IMR-90 (cell line): ENCODE data around the gene CAPN2. TPM values are rescaled to one million over a fixed set of nuclear protein-coding genes. Genes with fewer than 3 reads are reported as not detected.
A peak's percentile ranks its signal among the peaks of the same experiment; 100 is the strongest.

ENCODE experiments used
- ATAC-seq: fragments of 200-7000 bp; cut with Tn5 transposase; 2 replicates; pipeline ENCODE4 v1.9.1; 2020; ENCODE audit warnings: low read depth, mild to moderate bottlenecking, moderate library complexity
- BruUV-seq: library from RNA; stranded (reverse); fragments of 400-500 nt; replicated peaks from 2 replicates; lab custom pipeline; 2021; lab: Mats Ljungman, UMichigan
- CTCF ChIA-PET: fragments of 300-600 bp; formaldehyde crosslinking; extraction: SDS; loops from one replicate; lab custom pipeline; 2021; ENCODE audit warnings: antibody characterized with exemption; lab: Yijun Ruan, JAX
- POLR2A ChIA-PET: fragments of 300-600 bp; sonication (Branson Sonifier 250); formaldehyde crosslinking; loops from one replicate; lab custom pipeline; 2022; ENCODE audit warnings: antibody characterized with exemption; ENCODE audit not compliant: unreplicated experiment; lab: Charles Lee
- DNase-seq: peaks from one replicate; pipeline ENCODE4 v3.0.0; 2013
- H2AFZ ChIP-seq: replicated peaks from 2 replicates; pipeline ENCODE3; 2013; ENCODE audit warnings: low read length, mild to moderate bottlenecking; ENCODE audit not compliant: poor library complexity
- H2AK5ac ChIP-seq: 2 replicates; pipeline ENCODE4 v1.6.1; 2013; ENCODE audit warnings: low read depth, low read length, inconsistent platforms
- H2AK9ac ChIP-seq: replicated peaks from 2 replicates; pipeline ENCODE3; 2013; ENCODE audit warnings: mild to moderate bottlenecking, low read depth, low read length, moderate library complexity; ENCODE audit not compliant: poor library complexity
- H2BK120ac ChIP-seq: 2 replicates; pipeline ENCODE4 v1.6.1; 2013; ENCODE audit warnings: low read depth, low read length, inconsistent platforms
- H2BK15ac ChIP-seq: 3 replicates; pipeline ENCODE4 v1.6.1; 2013; ENCODE audit warnings: low read depth, low read length, inconsistent platforms
- H2BK20ac ChIP-seq: 2 replicates; pipeline ENCODE4 v1.6.1; 2013; ENCODE audit warnings: low read depth, mild to moderate bottlenecking, inconsistent platforms, low read length, moderate library complexity
- H2BK5ac ChIP-seq: 2 replicates; pipeline ENCODE4 v1.6.1; 2013; ENCODE audit warnings: mild to moderate bottlenecking, low read depth, low read length, inconsistent platforms; ENCODE audit not compliant: poor library complexity, severe bottlenecking
- H3K14ac ChIP-seq: replicated peaks from 2 replicates; pipeline ENCODE4 v1.6.1; 2013; ENCODE audit warnings: low read depth, low read length, inconsistent platforms
- H3K18ac ChIP-seq: 2 replicates; pipeline ENCODE4 v1.6.1; 2013; ENCODE audit warnings: low read depth, low read length, control low read depth
- H3K23ac ChIP-seq: 2 replicates; pipeline ENCODE4 v1.6.1; 2013; ENCODE audit warnings: low read depth, low read length, inconsistent platforms
- H3K27ac ChIP-seq: 2 replicates; pipeline ENCODE4 v1.5.1; 2013; ENCODE audit warnings: mild to moderate bottlenecking, control low read depth, low read length; ENCODE audit not compliant: insufficient read depth
- H3K27me3 ChIP-seq: 2 replicates; pipeline ENCODE4 v1.6.1; 2013; ENCODE audit warnings: low read length; ENCODE audit not compliant: control insufficient read depth, insufficient read depth
- H3K36me3 ChIP-seq: 2 replicates; pipeline ENCODE4 v1.6.1; 2013; ENCODE audit warnings: low read length, mixed read lengths; ENCODE audit not compliant: control insufficient read depth, insufficient read depth
- H3K4ac ChIP-seq: 2 replicates; pipeline ENCODE4 v1.6.1; 2013; ENCODE audit warnings: low read depth, low read length, inconsistent platforms
- H3K4me1 ChIP-seq: 2 replicates; pipeline ENCODE4 v1.6.1; 2013; ENCODE audit warnings: low read length, mixed read lengths; ENCODE audit not compliant: control insufficient read depth, insufficient read depth
- H3K4me2 ChIP-seq: 2 replicates; pipeline ENCODE4 v1.6.1; 2013; ENCODE audit warnings: low read depth, mild to moderate bottlenecking, control low read depth, low read length, moderate library complexity
- H3K4me3 ChIP-seq: 2 replicates; pipeline ENCODE4 v1.5.1; 2013; ENCODE audit warnings: low read depth, mild to moderate bottlenecking, control low read depth, low read length, moderate library complexity; ENCODE audit not compliant: insufficient read depth
- H3K56ac ChIP-seq: 2 replicates; pipeline ENCODE4 v1.6.1; 2013; ENCODE audit warnings: low read length, inconsistent platforms; ENCODE audit not compliant: insufficient read depth; ENCODE audit errors: extremely low read depth
- H3K79me1 ChIP-seq, 2 experiments: 2 replicates each; pipeline ENCODE4 v1.6.1; 2013; ENCODE audit warnings: low read length in 2 of 2, inconsistent platforms in 1 of 2, low read depth in 1 of 2
- H3K9ac ChIP-seq: 2 replicates; pipeline ENCODE4 v1.6.1; 2013; ENCODE audit warnings: low read depth, low read length, control low read depth
- H3K9me1 ChIP-seq: 2 replicates; pipeline ENCODE4 v1.6.1; 2013; ENCODE audit warnings: low read length, inconsistent platforms; ENCODE audit not compliant: insufficient read depth
- H3K9me3 ChIP-seq: 2 replicates; pipeline ENCODE4 v1.6.1; 2013; ENCODE audit warnings: low read length; ENCODE audit not compliant: control insufficient read depth, insufficient read depth
- H4K20me1 ChIP-seq: 2 replicates; pipeline ENCODE4 v1.6.1; 2013; ENCODE audit warnings: low read length, inconsistent platforms; ENCODE audit not compliant: insufficient read depth
- H4K5ac ChIP-seq: 2 replicates; pipeline ENCODE4 v1.6.1; 2013; ENCODE audit warnings: mild to moderate bottlenecking, low read depth, low read length, control low read depth
- H4K8ac ChIP-seq, 2 experiments: 2 replicates each; pipeline ENCODE4 v1.6.1; 2013; ENCODE audit warnings: low read depth in 2 of 2, low read length in 2 of 2, control low read depth in 1 of 2, inconsistent platforms in 1 of 2
- H4K91ac ChIP-seq: 2 replicates; pipeline ENCODE4 v1.6.1; 2013; ENCODE audit warnings: low read depth, low read length, inconsistent platforms; ENCODE audit not compliant: insufficient read depth
- BHLHE40 ChIP-seq: fragments of 150-350 bp; IDR thresholded peaks from 2 replicates; pipeline ENCODE4 v1.6.1; 2016; ENCODE audit warnings: mild to moderate bottlenecking, low read depth, low read length
- CHD1 ChIP-seq: IDR thresholded peaks from 2 replicates; pipeline ENCODE4 v1.6.1; 2012; ENCODE audit warnings: low read depth, low read length, improper control_type of control experiment
- CTCF ChIP-seq: conservative IDR thresholded peaks from 2 replicates; pipeline ENCODE4 v1.5.1; 2012; ENCODE audit warnings: mild to moderate bottlenecking, low read depth, low read length, improper control_type of control experiment
- FOS ChIP-seq: fragments of 150-350 bp; IDR thresholded peaks from 2 replicates; pipeline ENCODE4 v1.6.1; 2016; ENCODE audit warnings: low read depth, low read length
- MAFK ChIP-seq: IDR thresholded peaks from 2 replicates; pipeline ENCODE4 v1.6.1; 2012; ENCODE audit warnings: low read depth, low read length, improper control_type of control experiment
- MAZ ChIP-seq: IDR thresholded peaks from 2 replicates; pipeline ENCODE4 v1.6.1; 2012; ENCODE audit warnings: low read depth, mild to moderate bottlenecking, low read length, improper control_type of control experiment, moderate library complexity, borderline replicate concordance
- MXI1 ChIP-seq: IDR thresholded peaks from 2 replicates; pipeline ENCODE4 v1.6.1; 2012; ENCODE audit warnings: low read depth, mild to moderate bottlenecking, low read length, moderate library complexity, borderline replicate concordance
- NFE2L2 ChIP-seq: fragments of 150-350 bp; IDR thresholded peaks from 2 replicates; pipeline ENCODE4 v1.6.1; 2016; ENCODE audit warnings: low read depth, mild to moderate bottlenecking, low read length
- POLR2A ChIP-seq: IDR thresholded peaks from 2 replicates; pipeline ENCODE4 v1.6.1; 2012; ENCODE audit warnings: mild to moderate bottlenecking, low read depth, low read length
- RCOR1 ChIP-seq: IDR thresholded peaks from 2 replicates; pipeline ENCODE4 v1.6.1; 2012; ENCODE audit warnings: mild to moderate bottlenecking, low read length, improper control_type of control experiment; ENCODE audit not compliant: insufficient replicate concordance
- SMC3 ChIP-seq: fragments of 150-350 bp; IDR thresholded peaks from 2 replicates; pipeline ENCODE4 v1.6.1; 2016; ENCODE audit warnings: low read depth, mild to moderate bottlenecking, antibody characterized with exemption, low read length, moderate library complexity
- WGBS, 2 experiments: methylation state at CpG; one replicate each; pipeline versions ENCODE4 v1.1.5 to v1.1.7; 2013; ENCODE audit warnings: missing lambda C conversion rate in 2 of 2; ENCODE audit not compliant: insufficient read length in 1 of 2; ENCODE audit errors: extremely low coverage in 2 of 2; 5-methylcytosine and 5-hydroxymethylcytosine counted together
- dilution Hi-C: fragments of 300-500 bp; cut with HindIII; formaldehyde crosslinking; loops from one replicate; pipeline ENCODE4 v1.14.3; 2018; ENCODE audit warnings: low sequenced_read_pairs; ENCODE audit not compliant: unreplicated experiment
- in situ Hi-C: fragments of 300-500 bp; cut with MboI; formaldehyde crosslinking; loops from 3 replicates; pipeline ENCODE4 v1.14.3; 2019; ENCODE audit warnings: low sequenced_read_pairs, inconsistent platforms, mixed read lengths
- intact Hi-C: fragments of 100-400 bp; cut with micrococcal nuclease; formaldehyde crosslinking; loops from 2 replicates; pipeline ENCODE4 v1.10.0; 2022
- polyA plus RNA-seq, 3 experiments: library from polyadenylated mRNA; depleted of rRNA; stranded (reverse); fragments of >200 nt; gene quantifications; 2 replicates each; pipeline ENCODE4 v1.2.3, GENCODE V29; 2012; ENCODE audit warnings: low replicate concordance in 1 of 3
- total RNA-seq: library from RNA; depleted of rRNA; stranded (reverse); fragments of >200 nt; gene quantifications from 2 replicates; pipeline ENCODE4 v1.2.3, GENCODE V29; 2012

Gene CAPN2
- total and polyA plus RNA-seq, 2 of the 4 experiments (the other 2 are of a cell fraction), result 339 to 430 TPM

- no peak overlapping the region for H3K23ac ChIP-seq
- CTCF ChIA-PET, result interaction anchor here (1.1 kb wide), 1 partner anchor 78 kb away, joined by 5 read pairs; no protein-coding TSS in a partner anchor
- no peak overlapping the region for H3K56ac ChIP-seq
- no peak overlapping the region for H4K5ac ChIP-seq
- H4K91ac ChIP-seq, result no peak overlapping the region
- H2BK15ac ChIP-seq, result no peak overlapping the region
- H2AK5ac ChIP-seq, result no peak overlapping the region
- no peak overlapping the region for H2AK9ac ChIP-seq
- DNase-seq, result no peak
- no peak overlapping the region for H3K14ac ChIP-seq
- H2AFZ ChIP-seq, result no peak overlapping the region
- no peak overlapping the region for H3K4me2 ChIP-seq
- H3K4ac ChIP-seq, result no peak overlapping the region
- peak overlapping the region; percentile 10; the same call in 1 of the 2 replicates for H3K27ac ChIP-seq
- no peak overlapping the region for H3K4me3 ChIP-seq
- TF ChIP-seq FOS (no peak), POLR2A (no peak), MXI1 (no peak), RCOR1 (no peak), MAFK (no peak), SMC3 (no peak), CHD1 (no peak), CTCF (no peak), NFE2L2 (no peak), MAZ (no peak), BHLHE40 (no peak)
- in situ Hi-C loops, result no loop called here
- no TSS peak for BruUV-seq
- no peak overlapping the region for H3K18ac ChIP-seq
- H4K20me1 ChIP-seq, result peaks cover 12% of the 10 kb centered on the region
- peaks cover 66% of the 10 kb centered on the region for H3K36me3 ChIP-seq
- H2BK20ac ChIP-seq, result no peak overlapping the region
- dilution Hi-C loops, result no loop called here
- H3K4me1 ChIP-seq, result peaks cover 24% of the 10 kb centered on the region
- no peaks in the 10 kb centered on the region for H3K9me3 ChIP-seq
- WGBS, 2 experiments, result 89% methylated on average over 4 of the region's 6 CpGs; no CpG with 5 or more reads in 1 of the 2 experiments
- POLR2A ChIA-PET, result no interaction called here
- ATAC-seq, result no peak
- H3K9me1 ChIP-seq, result peaks cover 12% of the 10 kb centered on the region
- intact Hi-C loops, result no loop called here
- no peaks in the 10 kb centered on the region for H3K27me3 ChIP-seq
- H2BK120ac ChIP-seq, result no peak overlapping the region
- no peak overlapping the region for H2BK5ac ChIP-seq
- H4K8ac ChIP-seq, result no peak overlapping the region
- no peak overlapping the region for H3K9ac ChIP-seq
- H3K79me1 ChIP-seq, result peaks cover 15 to 40% of the 10 kb centered on the region in 2 experiments
Observed at GRCh38 chr1:223774134-223774814, 61.9 kb downstream of the CAPN2 start.
